ENCODE data around the gene FUNDC2.

FUNDC2 gene

GRCh38 chrX:155105919-155106318, 79.3 kb downstream of the FUNDC2 start:
- no peak overlapping the region for H3K4me3 ChIP-seq (ENCODE audit: low read depth, low read length)
- TF ChIP-seq CTCF (IDR thresholded peaks at IDR 0.05; ENCODE audit: insufficient read depth, low read length, missing control alignments) = no peak
- CTCF ChIA-PET = interaction anchor here (4.1 kb wide), 1 partner anchor 11 kb away, joined by 21 read pairs; no protein-coding TSS in a partner anchor
- POLR2A ChIA-PET = no interaction called here
- DNase-seq (ENCODE audit: low read depth, low spot score) = no peak

DNA sequence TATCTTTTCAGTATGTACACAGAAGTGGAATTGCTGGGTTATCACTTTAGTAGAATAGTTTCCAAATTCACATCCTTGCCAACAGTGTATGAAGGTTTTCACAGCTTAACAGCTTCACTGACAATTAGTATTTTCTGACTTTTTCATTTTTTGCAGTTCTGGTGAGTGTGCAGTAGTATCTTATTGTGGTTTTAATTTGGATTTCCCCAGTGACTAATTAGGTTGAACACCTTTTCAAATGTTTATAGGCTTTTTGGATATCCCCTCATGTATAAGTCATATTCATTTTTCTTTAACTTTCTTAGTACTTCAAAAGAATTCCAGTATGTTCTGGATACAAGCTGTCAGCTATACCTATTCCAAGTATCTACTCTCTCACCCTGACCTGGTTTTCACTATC, 81.8 kb downstream of the FUNDC2 start:
- ChIA-PET POLR2A (no interaction called here), CTCF (no interaction called here)
- DNase-seq (ENCODE audit: low read depth, low spot score) = no peak
- no peak for TF ChIP-seq CTCF (IDR thresholded peaks at IDR 0.05; ENCODE audit: insufficient read depth, low read length, missing control alignments)
- no peak overlapping the region for H3K4me3 ChIP-seq (ENCODE audit: low read depth, low read length)

All from AG04449 (cell line).